ENCODE measurements around the gene AHDC1.
"Not testable (repeated sequence)": the region's sequence is repeated elsewhere in the genome, so short reads cannot be mapped to it uniquely, and the experiment has no call there.

DNA sequence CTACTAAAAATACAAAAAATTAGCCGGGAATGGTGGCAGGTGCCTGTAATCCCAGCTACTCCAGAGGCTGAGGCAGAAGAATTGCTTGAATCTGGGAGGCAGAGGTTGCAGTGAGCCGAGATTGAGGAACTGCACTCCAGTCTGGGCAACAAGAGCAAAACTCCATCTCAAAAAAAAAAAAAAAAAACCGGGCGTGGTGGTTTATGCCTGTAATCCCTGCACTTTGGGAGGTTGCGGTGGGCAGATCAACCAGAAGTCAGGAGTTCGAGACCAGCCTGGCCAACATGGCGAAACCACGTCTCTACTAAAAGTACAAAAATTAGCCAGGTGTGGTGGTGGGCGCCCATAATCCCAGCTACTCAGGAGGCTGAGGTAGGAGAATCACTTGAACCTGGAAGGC lies 36.6 kb upstream of the AHDC1 start:
- TF ChIP-seq, protein P1, sequence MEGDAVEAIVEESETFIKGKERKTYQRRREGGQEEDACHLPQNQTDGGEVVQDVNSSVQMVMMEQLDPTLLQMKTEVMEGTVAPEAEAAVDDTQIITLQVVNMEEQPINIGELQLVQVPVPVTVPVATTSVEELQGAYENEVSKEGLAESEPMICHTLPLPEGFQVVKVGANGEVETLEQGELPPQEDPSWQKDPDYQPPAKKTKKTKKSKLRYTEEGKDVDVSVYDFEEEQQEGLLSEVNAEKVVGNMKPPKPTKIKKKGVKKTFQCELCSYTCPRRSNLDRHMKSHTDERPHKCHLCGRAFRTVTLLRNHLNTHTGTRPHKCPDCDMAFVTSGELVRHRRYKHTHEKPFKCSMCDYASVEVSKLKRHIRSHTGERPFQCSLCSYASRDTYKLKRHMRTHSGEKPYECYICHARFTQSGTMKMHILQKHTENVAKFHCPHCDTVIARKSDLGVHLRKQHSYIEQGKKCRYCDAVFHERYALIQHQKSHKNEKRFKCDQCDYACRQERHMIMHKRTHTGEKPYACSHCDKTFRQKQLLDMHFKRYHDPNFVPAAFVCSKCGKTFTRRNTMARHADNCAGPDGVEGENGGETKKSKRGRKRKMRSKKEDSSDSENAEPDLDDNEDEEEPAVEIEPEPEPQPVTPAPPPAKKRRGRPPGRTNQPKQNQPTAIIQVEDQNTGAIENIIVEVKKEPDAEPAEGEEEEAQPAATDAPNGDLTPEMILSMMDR (IDR thresholded peaks at IDR 0.05): not testable (repeated sequence)
- TF ChIP-seq POLR2A (IDR thresholded peaks at IDR 0.05): not testable (repeated sequence)

Data from prostate gland (tissue), 2 donors.